Coronary artery (tissue), 2 donors: Measurements from ENCODE around the gene AHNAK.

ENCODE experiments used
- DNase-seq: peaks from one replicate; pipeline ENCODE4 v3.0.0-alpha.2; 2017; ENCODE audit warnings: low spot score
- H3K27ac ChIP-seq, 2 donors: fragments of 200-600 bp; sonication (generic); one replicate each; pipeline ENCODE4 v1.5.1; 2016 to 2019
- H3K4me3 ChIP-seq: fragments of 200-600 bp; sonication (generic); 2 replicates; pipeline ENCODE4 v1.5.1; 2016; ENCODE audit warnings: mild to moderate bottlenecking, moderate library complexity
- TF ChIP-seq, protein P1 (sequence below): fragments of 200-600 bp; sonication (generic); IDR thresholded peaks from one replicate; pipeline ENCODE4 v1.5.1; 2019; ENCODE audit warnings: antibody characterized with exemption

Gene AHNAK

DNA sequence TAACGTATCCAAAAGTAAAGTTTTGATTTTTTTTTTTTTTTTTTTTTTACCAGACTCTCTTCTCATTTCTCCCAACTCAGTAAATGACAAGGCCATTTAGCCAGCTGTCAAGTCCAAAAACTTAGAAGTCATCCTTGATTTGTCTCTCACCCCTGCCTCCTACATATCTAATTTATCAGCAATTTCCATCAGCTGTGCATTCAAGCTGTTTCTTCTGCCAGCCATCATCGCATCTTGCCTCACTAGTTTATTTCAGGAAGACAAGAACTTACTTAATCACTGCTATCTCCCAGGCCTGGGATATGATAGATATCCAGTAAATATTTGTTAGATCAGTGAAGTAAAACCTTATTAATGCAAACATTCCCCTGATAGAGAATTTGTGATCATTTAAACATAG, 80.2 kb downstream of the AHNAK start:
- TF ChIP-seq, protein P1, sequence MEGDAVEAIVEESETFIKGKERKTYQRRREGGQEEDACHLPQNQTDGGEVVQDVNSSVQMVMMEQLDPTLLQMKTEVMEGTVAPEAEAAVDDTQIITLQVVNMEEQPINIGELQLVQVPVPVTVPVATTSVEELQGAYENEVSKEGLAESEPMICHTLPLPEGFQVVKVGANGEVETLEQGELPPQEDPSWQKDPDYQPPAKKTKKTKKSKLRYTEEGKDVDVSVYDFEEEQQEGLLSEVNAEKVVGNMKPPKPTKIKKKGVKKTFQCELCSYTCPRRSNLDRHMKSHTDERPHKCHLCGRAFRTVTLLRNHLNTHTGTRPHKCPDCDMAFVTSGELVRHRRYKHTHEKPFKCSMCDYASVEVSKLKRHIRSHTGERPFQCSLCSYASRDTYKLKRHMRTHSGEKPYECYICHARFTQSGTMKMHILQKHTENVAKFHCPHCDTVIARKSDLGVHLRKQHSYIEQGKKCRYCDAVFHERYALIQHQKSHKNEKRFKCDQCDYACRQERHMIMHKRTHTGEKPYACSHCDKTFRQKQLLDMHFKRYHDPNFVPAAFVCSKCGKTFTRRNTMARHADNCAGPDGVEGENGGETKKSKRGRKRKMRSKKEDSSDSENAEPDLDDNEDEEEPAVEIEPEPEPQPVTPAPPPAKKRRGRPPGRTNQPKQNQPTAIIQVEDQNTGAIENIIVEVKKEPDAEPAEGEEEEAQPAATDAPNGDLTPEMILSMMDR: no peak
- Histone ChIP-seq H3K4me3 (no peak overlapping the region), H3K27ac (no peak overlapping the region)
- no peak for DNase-seq

DNA sequence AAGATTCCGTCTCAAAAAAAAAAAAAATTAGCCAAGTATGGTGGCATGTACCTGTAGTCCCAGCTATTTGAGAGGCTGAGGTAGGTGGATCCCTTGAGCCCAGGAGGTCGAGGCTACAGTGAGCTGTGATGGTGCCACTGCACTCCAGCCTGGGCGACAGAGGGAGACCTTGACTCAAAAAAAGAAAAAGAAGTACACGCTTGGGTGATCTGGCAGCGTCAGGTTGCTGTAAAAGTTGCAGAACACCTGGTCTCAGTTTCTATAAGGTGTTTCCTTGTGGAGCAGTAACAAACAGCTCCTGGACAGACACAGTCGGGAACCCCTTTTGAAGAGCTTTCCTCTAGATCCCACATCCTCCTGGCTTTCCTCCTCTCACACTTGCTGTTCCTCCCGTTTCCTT, 82.0 kb downstream of the AHNAK start:
- DNase-seq: no peak
- TF ChIP-seq, protein P1: no peak
- no peak overlapping the region for H3K4me3 ChIP-seq
- no peak overlapping the region for H3K27ac ChIP-seq

DNA sequence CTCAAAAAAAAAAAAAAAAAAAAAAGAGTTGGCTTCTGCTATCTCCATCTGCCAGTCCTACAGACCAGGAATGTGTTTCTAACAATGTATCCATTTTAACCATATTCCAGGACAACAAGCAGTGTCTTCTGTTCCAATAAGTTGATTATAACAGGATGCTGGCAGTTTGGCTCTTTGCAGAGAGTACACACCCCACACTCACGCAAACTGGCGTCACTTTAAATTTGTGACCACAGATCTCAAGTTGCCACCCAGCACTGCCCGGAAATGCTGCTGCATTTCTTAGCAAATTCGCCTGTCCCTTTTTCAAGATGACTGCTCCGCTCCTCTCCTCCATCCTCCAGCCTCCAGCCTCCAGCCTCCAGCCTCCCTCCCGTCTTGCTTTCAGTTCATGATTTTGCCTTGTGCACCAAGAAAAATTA, 83.5 kb downstream of the AHNAK start:
- DNase-seq: no peak
- TF ChIP-seq, protein P1: no peak
- H3K27ac ChIP-seq: no peak overlapping the region

DNA sequence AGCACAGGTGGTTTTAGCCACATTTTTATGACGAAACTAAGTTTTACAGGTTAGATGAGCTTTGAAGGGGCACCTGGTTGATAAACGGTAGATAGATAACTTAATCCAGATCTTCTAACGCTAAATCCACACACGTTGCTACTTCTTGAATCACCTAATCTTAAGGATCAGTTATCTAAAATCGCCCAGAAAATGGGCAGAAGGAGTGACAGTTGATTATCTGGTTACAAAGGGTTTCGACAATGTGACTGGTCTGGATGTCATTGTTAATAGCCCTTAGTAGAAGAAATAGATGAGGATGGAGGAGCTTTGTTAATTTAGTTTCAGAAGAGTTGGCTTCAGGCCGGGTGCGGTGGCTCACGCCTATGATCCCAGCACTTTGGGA, 84.1 kb downstream of the AHNAK start:
- DNase-seq: no peak
- Histone ChIP-seq H3K27ac (peak overlapping the region in 1 of 2 donors; percentile 21), H3K4me3 (no peak overlapping the region)
- TF ChIP-seq, protein P1: no peak

More for the DNA sequence above, 83.5 kb downstream of the AHNAK start:
- no peak overlapping the region for H3K4me3 ChIP-seq

DNA sequence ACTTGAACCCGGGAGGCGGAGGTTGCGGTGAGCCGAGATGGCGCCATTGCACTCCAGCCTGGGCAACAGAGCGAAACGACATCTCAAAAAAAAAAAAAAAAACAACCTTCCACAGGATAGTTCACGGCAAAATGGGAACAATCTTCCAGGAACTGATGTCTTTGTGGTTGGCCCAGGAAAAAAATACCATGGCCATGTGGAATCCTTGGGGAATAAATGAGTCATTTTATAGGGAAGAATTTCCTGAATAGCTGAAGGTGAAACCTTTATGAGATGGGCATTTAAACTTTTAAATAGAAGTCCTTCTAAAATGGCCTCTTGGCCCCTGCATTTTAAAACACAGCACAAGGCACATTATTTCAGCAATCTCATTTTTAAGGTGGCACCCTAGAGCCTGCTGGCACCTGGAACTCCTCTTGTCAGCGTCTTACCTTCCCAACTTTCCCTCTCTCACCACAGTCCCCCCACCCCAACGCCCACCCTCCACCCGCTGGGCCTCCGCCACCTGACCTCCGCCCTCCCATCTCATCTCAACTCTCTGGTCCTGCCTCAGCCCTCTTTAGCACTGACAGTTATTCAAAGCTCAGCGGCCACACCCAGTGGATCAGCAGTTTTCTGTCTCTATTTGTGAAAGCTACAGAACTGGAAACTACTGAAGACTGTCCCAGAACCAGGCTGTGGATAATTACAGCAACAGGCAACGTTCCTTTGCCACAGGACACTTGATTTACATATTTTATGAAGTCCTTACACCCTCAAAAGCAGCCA, 84.7 kb downstream of the AHNAK start:
- no peak for DNase-seq
- Histone ChIP-seq H3K4me3 (no peak overlapping the region), H3K27ac (peak overlapping the region in 1 of 2 donors; percentile 21)

DNA sequence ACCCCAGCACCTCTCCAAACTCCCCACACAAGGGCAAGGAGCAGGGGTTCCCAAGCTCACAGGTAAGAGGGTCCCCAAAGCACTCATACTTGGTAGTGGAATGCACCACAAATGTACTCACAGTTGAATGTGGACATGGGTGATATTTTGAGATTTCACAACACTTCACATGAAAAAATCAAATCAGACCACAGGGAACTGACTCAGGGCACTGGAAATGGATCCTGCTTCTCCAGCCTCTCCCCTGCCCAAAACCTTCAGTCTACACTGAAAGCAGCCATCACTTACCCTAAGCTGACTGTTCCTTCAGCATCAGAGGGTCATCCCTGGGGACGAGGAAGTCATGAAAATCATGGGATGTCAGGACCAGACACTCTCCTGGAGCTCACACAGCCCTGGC, 87.5 kb downstream of the AHNAK start:
- peak overlapping the region in 1 of 2 donors; percentile 30 for H3K27ac ChIP-seq
- H3K4me3 ChIP-seq: no peak overlapping the region
- DNase-seq: no peak
- TF ChIP-seq, protein P1: no peak

More for the DNA sequence above, 84.7 kb downstream of the AHNAK start:
- TF ChIP-seq, protein P1: no peak
